ENCODE data around the gene OR4K17. TPM values are rescaled to one million over a fixed set of nuclear protein-coding genes. Genes with fewer than 3 reads are reported as not detected.
"Not testable (repeated sequence)": the region's sequence is repeated elsewhere in the genome, so short reads cannot be mapped to it uniquely, and the experiment has no call there.

Gene OR4K17
- not detected for total RNA-seq
- polyA plus RNA-seq: not detected
- long read RNA-seq, donor 1: 0 reads
- long read RNA-seq, donor 2: 0 reads
- long read RNA-seq, donor 3: 0 reads
- long read RNA-seq, donor 4: 0 reads
- long read RNA-seq, donor 5: 0 reads

DNA sequence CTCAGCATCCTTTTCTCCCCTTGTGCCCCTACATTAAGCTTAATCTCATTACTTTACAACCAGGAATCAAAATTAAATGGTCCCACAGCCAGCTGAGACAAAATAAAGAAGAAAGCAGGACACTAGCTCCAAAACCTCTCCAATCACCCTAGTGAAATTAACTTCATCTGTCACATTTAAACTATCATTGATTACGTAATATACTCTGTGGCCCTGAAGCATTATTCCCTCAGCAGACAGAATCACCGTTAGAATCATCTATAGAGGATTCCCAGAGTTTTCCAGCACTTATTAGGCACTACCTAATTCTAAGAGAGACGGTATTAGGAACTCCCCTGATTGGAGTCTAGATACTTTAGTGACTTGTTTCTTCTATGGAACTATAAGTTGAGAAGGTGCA is at the start of gene OR4K17:
Gene OR4K17 (plus strand): TSS at position 302 of the 400 bp plus-strand sequence. CDS start 6,761 bp downstream, outside the sequence.
- TF ChIP-seq, protein P1, sequence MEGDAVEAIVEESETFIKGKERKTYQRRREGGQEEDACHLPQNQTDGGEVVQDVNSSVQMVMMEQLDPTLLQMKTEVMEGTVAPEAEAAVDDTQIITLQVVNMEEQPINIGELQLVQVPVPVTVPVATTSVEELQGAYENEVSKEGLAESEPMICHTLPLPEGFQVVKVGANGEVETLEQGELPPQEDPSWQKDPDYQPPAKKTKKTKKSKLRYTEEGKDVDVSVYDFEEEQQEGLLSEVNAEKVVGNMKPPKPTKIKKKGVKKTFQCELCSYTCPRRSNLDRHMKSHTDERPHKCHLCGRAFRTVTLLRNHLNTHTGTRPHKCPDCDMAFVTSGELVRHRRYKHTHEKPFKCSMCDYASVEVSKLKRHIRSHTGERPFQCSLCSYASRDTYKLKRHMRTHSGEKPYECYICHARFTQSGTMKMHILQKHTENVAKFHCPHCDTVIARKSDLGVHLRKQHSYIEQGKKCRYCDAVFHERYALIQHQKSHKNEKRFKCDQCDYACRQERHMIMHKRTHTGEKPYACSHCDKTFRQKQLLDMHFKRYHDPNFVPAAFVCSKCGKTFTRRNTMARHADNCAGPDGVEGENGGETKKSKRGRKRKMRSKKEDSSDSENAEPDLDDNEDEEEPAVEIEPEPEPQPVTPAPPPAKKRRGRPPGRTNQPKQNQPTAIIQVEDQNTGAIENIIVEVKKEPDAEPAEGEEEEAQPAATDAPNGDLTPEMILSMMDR (IDR thresholded peaks at IDR 0.05; ENCODE audit: control extremely low read depth, extremely low read depth): no peak
- no peak within 1 kb of the TSS for H3K27ac ChIP-seq (ENCODE audit: low read depth in 1 of 2, low read length in 1 of 2)
- WGBS, 2 donors: 53 to 66% methylated on average over 3 of the region's 3 CpGs

GRCh38 chr14:20092050-20092449 is 18.5 kb upstream of the OR4K17 start:
- ATAC-seq (ENCODE audit: insufficient read depth, low FRiP score) (no peak), DNase-seq (no peak)
- TF ChIP-seq, protein P1 (IDR thresholded peaks at IDR 0.05; ENCODE audit: control extremely low read depth, extremely low read depth): no peak
- WGBS, 2 donors: 24 to 41% methylated on average over 4 of the region's 4 CpGs
- H3K27me3 ChIP-seq (ENCODE audit: control insufficient read depth in 3 of 3, insufficient read depth in 3 of 3, low read length in 2 of 3): no peaks in the 10 kb centered on the region
- no peaks in the 10 kb centered on the region for H3K4me1 ChIP-seq (ENCODE audit: control insufficient read depth in 5 of 5, insufficient read depth in 5 of 5, low read length in 5 of 5)
- peaks cover 0 to 7% (median under 1%) of the 10 kb centered on the region in 4 donors for H3K9me3 ChIP-seq (ENCODE audit: control insufficient read depth in 4 of 4, insufficient read depth in 3 of 4, low read length in 3 of 4)
- no peak overlapping the region for H3K4me3 ChIP-seq
- no peaks in the 10 kb centered on the region for H3K36me3 ChIP-seq (ENCODE audit: control insufficient read depth in 4 of 4, insufficient read depth in 4 of 4, low read length in 4 of 4)
- no peak overlapping the region for H3K9ac ChIP-seq (ENCODE audit: insufficient read depth in 1 of 2, low read length in 2 of 2)
- no peak overlapping the region for H3K27ac ChIP-seq (ENCODE audit: low read depth in 1 of 2, low read length in 1 of 2)

More for the DNA sequence above, at the start of gene OR4K17:
- no peak for DNase-seq
- no peaks in the 10 kb centered on the region for H3K27me3 ChIP-seq (ENCODE audit: control insufficient read depth in 3 of 3, insufficient read depth in 3 of 3, low read length in 2 of 3)
- no peak within 1 kb of the TSS for H3K4me3 ChIP-seq
- no peak for ATAC-seq (ENCODE audit: insufficient read depth, low FRiP score)
- H3K9me3 ChIP-seq (ENCODE audit: control insufficient read depth in 4 of 4, insufficient read depth in 3 of 4, low read length in 3 of 4): peaks cover 0 to 4% (median 1%) of the 10 kb centered on the region in 4 donors
- no peaks in the 10 kb centered on the region for H3K36me3 ChIP-seq (ENCODE audit: control insufficient read depth in 4 of 4, insufficient read depth in 4 of 4, low read length in 4 of 4)
- H3K9ac ChIP-seq (ENCODE audit: insufficient read depth in 1 of 2, low read length in 2 of 2): no peak within 1 kb of the TSS
- H3K4me1 ChIP-seq (ENCODE audit: control insufficient read depth in 5 of 5, insufficient read depth in 5 of 5, low read length in 5 of 5): no peaks in the 10 kb centered on the region

DNA sequence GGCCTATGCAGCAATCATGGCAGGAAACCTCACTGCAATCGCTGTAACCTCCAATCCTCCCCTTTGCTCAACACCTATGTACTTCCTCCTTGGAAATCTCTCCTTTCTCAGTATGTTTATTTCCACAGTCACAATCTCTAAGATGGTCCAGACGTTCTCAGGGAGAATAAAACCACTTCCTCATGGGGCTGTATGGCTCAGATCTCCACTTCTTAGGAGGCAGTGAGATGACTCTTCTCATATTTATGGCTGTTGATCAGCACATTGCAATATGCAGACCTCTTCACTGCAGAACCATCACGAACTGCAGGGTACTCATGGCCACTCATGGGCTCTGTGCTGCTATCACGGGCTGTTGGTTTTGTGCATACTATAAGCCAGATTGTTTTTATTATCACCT is 17.1 kb upstream of the OR4K17 start:
- no peak for DNase-seq
- TF ChIP-seq, protein P1 (IDR thresholded peaks at IDR 0.05; ENCODE audit: control extremely low read depth, extremely low read depth): no peak
- Histone ChIP-seq H3K27ac (ENCODE audit: low read depth in 1 of 2, low read length in 1 of 2) (no peak overlapping the region), H3K4me3 (no peak overlapping the region), H3K9ac (ENCODE audit: insufficient read depth in 1 of 2, low read length in 2 of 2) (no peak overlapping the region), H3K9me3 (ENCODE audit: control insufficient read depth in 4 of 4, insufficient read depth in 3 of 4, low read length in 3 of 4) (peaks cover 0 to 7% (median under 1%) of the 10 kb centered on the region in 4 donors), H3K36me3 (ENCODE audit: control insufficient read depth in 4 of 4, insufficient read depth in 4 of 4, low read length in 4 of 4) (no peaks in the 10 kb centered on the region), H3K4me1 (ENCODE audit: control insufficient read depth in 5 of 5, insufficient read depth in 5 of 5, low read length in 5 of 5) (no peaks in the 10 kb centered on the region), H3K27me3 (ENCODE audit: control insufficient read depth in 3 of 3, insufficient read depth in 3 of 3, low read length in 2 of 3) (no peaks in the 10 kb centered on the region)
- 20 to 29% methylated on average over 4 of the region's 4 CpGs for WGBS, 2 donors
- ATAC-seq (ENCODE audit: insufficient read depth, low FRiP score): no peak

GRCh38 chr14:20098926-20099770 is 11.4 kb upstream of the OR4K17 start:
- not testable (repeated sequence) for DNase-seq; H3K9me3 ChIP-seq (ENCODE audit: control insufficient read depth in 4 of 4, insufficient read depth in 3 of 4, low read length in 3 of 4); H3K4me1 ChIP-seq (ENCODE audit: control insufficient read depth in 5 of 5, insufficient read depth in 5 of 5, low read length in 5 of 5); ATAC-seq (ENCODE audit: insufficient read depth, low FRiP score); H3K27me3 ChIP-seq (ENCODE audit: control insufficient read depth in 3 of 3, insufficient read depth in 3 of 3, low read length in 2 of 3); H3K27ac ChIP-seq (ENCODE audit: low read depth in 1 of 2, low read length in 1 of 2); H3K9ac ChIP-seq (ENCODE audit: insufficient read depth in 1 of 2, low read length in 2 of 2); H3K4me3 ChIP-seq; H3K36me3 ChIP-seq (ENCODE audit: control insufficient read depth in 4 of 4, insufficient read depth in 4 of 4, low read length in 4 of 4)
- WGBS, 2 donors: 86 to 94% methylated on average over 22 to 32 of the region's 32 CpGs
